ENCODE results near the gene C7. TPM values are rescaled to one million over a fixed set of nuclear protein-coding genes. Genes with fewer than 3 reads are reported as not detected.

C7 gene
- total and polyA plus RNA-seq, 2 of the 8 experiments (the other 6 are each of a cell fraction or from before 2014, with no cell fraction given): 0.08 TPM; not detected in 1

DNA sequence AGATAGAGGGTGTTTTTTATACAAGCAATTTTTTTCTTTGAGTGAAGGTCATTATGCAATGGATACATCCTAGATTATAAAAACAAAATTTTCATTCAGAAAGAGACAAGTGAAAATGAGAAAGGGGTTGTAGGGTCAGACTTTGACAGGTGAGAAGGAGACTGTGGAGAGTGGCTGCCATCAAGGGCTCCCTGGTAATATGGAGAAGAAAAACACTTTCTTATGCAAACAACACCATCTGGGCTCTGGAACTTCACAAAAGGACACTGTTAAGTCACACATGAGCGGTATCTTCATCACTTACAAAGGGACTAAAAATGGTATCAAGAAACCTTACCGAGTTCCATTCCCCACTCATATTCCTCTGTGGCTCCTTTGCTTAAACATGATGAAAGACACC, 23.5 kb downstream of the C7 start:
- Histone ChIP-seq H4K91ac (replicated peaks; ENCODE audit: insufficient read length, low read length) (no peak overlapping the region), H3K14ac (ENCODE audit: insufficient read length) (no peak overlapping the region), H4K5ac (ENCODE audit: insufficient read length, low read depth, low read length) (no peak overlapping the region), H3K4me3 (ENCODE audit: extremely low read depth in 1 of 4, insufficient read depth in 2 of 4, low read depth in 3 of 4, low read length in 4 of 4) (peak overlapping the region in 1 of 4 experiments; percentile 10; a peak in 1 of 8 replicates), H3K23me2 (ENCODE audit: low read depth, low read length) (no peaks in the 10 kb centered on the region), H4K8ac (ENCODE audit: extremely low read depth, insufficient read depth, low read length) (no peak overlapping the region), H3K27ac (ENCODE audit: low read depth, low read length) (no peak overlapping the region), H4K20me1 (replicated peaks in 1 of 2; ENCODE audit: control insufficient read depth in 1 of 2, insufficient read depth in 2 of 2, low read length in 2 of 2) (no peaks in the 10 kb centered on the region), H3K4me2 (ENCODE audit: insufficient read depth in 1 of 2, low read depth in 2 of 2, low read length in 2 of 2) (no peak overlapping the region), H3K4ac (replicated peaks; ENCODE audit: insufficient read length, low read depth, low read length) (no peak overlapping the region), H3K18ac (ENCODE audit: extremely low read depth, low read length) (no peak overlapping the region), H2BK12ac (ENCODE audit: low read depth, low read length) (no peak overlapping the region), H2BK20ac (ENCODE audit: low read length) (no peak overlapping the region), H3K56ac (replicated peaks; ENCODE audit: insufficient read length, low read depth, low read length) (no peak overlapping the region), H3K27me3 (replicated peaks in 1 of 4; ENCODE audit: control insufficient read depth in 3 of 4, extremely low read depth in 1 of 4, insufficient read depth in 3 of 4, low read length in 3 of 4) (no peaks in the 10 kb centered on the region), H2AK5ac (ENCODE audit: low read depth, low read length) (no peak overlapping the region), H2BK120ac (replicated peaks; ENCODE audit: low read depth, low read length) (no peak overlapping the region), H2BK15ac (ENCODE audit: low read length) (no peak overlapping the region), H3K4me1 (replicated peaks in 1 of 4; ENCODE audit: control insufficient read depth in 3 of 4, insufficient read depth in 4 of 4, low read length in 3 of 4) (peaks cover 0 to 11% (median 5%) of the 10 kb centered on the region in 4 experiments; a peak in 6 of 7 replicates), H3K79me1 (ENCODE audit: low read depth, low read length) (no peaks in the 10 kb centered on the region), H3K9ac (replicated peaks in 1 of 4; ENCODE audit: extremely low read depth in 1 of 4, low read depth in 3 of 4, low read length in 3 of 4) (no peak overlapping the region), H2AFZ (ENCODE audit: low read length) (no peak overlapping the region), H3K23ac (ENCODE audit: insufficient read length) (no peak overlapping the region), H3K9me3 (ENCODE audit: insufficient read depth in 2 of 2, low read depth in 1 of 2, low read length in 1 of 2) (no peaks in the 10 kb centered on the region), H3K79me2 (ENCODE audit: control insufficient read depth in 1 of 2, insufficient read depth in 2 of 2, low read length in 2 of 2) (no peaks in the 10 kb centered on the region), H3K36me3 (ENCODE audit: control insufficient read depth in 2 of 4, insufficient read depth in 4 of 4, low read length in 3 of 4) (no peaks in the 10 kb centered on the region; a peak in 1 of 8 replicates), H2BK5ac (ENCODE audit: low read depth, low read length) (no peak overlapping the region)
- no peak for FAIRE-seq
- POLR2A ChIA-PET (ENCODE audit: partially characterized antibody): no interaction called here
- TF ChIP-seq, protein P1, sequence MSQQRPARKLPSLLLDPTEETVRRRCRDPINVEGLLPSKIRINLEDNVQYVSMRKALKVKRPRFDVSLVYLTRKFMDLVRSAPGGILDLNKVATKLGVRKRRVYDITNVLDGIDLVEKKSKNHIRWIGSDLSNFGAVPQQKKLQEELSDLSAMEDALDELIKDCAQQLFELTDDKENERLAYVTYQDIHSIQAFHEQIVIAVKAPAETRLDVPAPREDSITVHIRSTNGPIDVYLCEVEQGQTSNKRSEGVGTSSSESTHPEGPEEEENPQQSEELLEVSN (IDR thresholded peaks at IDR 0.05): no peak
- TF ChIP-seq TCF12 (IDR thresholded peaks at IDR 0.05; ENCODE audit: low read depth, low read length): 0 out of 2 replicates have a peak, but pooled peaks have one; percentile 19
- DNase-seq (ENCODE audit: low read depth in 1 of 2, low spot score in 2 of 2): no peak
- CTCF ChIA-PET (ENCODE audit: partially characterized antibody): interaction anchor here (0.9 kb wide), 1 partner anchor 337 kb away, joined by 4 read pairs; no protein-coding TSS in a partner anchor
- 35% methylated on average over 2 of the region's 2 CpGs; no CpG with 5 or more reads in 1 of the 2 experiments for WGBS, 2 experiments (ENCODE audit: extremely low coverage in 1 of 2, insufficient coverage in 1 of 2, insufficient read length in 1 of 2, insufficient replicate concordance in 2 of 2, low coverage in 1 of 2, low lambda C conversion rate in 2 of 2, missing lambda C conversion rate in 1 of 2)
